ENCODE measurements around the gene FGD3. TPM values are rescaled to one million over a fixed set of nuclear protein-coding genes. Genes with fewer than 3 reads are reported as not detected.

The FGD3 gene
- total RNA-seq, 1 donor from 2014 or later = 1.8 TPM

DNA sequence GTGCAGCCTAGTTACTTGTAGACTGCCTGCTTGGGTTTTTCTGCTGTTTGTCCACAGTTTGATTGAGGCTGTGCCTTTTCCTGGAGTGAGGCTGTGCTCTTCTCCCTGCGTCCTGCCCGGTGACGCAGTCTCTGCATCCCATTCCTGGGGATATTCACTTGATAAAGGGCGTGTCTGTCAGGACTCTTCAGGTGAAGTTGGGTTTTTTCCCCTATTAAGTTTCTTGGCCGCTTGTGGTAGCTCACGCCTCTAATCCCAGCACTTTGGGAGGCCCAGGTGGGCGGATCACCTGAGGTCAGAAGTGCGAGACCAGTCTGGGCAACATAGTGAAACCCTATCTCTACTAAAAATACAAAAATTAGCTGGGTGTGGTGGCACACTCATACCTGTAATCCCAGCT, 61.1 kb downstream of the FGD3 start:
- intact Hi-C loops (cut with micrococcal nuclease) = no loop called here
- no peak for DNase-seq

DNA sequence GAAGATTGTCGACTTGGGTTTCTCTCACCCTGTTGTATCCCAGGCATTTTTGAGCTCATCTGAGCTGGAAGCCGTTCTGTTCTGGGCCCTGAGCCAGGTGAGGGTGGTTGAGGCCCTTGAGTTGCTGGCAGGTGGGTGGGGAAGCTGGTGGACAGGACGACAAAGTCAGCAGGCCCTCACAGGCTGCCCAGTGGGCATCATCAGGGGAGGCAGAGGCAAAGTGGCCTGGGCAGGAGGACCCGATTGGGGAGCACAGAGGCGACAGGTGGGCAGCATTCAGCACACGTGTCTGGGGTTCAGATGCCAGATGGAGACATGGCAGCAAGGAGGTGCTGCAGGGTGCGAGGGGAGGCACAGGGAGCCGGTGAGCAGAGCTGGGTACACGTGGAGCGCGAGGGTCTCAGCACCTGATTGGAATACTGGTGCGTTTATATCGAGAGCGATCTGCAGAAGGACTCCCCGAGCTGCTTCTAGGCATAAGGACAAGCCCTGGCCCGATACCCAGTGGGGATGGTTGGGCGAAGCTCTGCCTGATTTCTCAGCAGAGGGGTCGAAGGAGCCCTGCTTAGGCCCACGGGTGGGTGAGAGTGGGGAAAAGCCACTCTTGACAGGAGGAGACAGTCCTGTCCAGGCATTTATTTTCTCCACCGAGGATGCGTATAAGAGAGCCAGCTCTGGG, 62.2 kb downstream of the FGD3 start:
- no peaks in the 10 kb centered on the region for H3K36me3 ChIP-seq
- no peak overlapping the region for H3K27ac ChIP-seq (replicated peaks)
- no peaks in the 10 kb centered on the region for H3K9me3 ChIP-seq (replicated peaks)
- peaks cover 12% of the 10 kb centered on the region for H3K27me3 ChIP-seq (ENCODE audit: low read depth)
- intact Hi-C loops (cut with micrococcal nuclease) = no loop called here
- H3K4me1 ChIP-seq = no peaks in the 10 kb centered on the region
- no peak for DNase-seq
- TF ChIP-seq, protein P1, sequence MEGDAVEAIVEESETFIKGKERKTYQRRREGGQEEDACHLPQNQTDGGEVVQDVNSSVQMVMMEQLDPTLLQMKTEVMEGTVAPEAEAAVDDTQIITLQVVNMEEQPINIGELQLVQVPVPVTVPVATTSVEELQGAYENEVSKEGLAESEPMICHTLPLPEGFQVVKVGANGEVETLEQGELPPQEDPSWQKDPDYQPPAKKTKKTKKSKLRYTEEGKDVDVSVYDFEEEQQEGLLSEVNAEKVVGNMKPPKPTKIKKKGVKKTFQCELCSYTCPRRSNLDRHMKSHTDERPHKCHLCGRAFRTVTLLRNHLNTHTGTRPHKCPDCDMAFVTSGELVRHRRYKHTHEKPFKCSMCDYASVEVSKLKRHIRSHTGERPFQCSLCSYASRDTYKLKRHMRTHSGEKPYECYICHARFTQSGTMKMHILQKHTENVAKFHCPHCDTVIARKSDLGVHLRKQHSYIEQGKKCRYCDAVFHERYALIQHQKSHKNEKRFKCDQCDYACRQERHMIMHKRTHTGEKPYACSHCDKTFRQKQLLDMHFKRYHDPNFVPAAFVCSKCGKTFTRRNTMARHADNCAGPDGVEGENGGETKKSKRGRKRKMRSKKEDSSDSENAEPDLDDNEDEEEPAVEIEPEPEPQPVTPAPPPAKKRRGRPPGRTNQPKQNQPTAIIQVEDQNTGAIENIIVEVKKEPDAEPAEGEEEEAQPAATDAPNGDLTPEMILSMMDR (IDR thresholded peaks at IDR 0.05; ENCODE audit: borderline replicate concordance) = no peak
- H3K4me3 ChIP-seq = no peak overlapping the region

More for the DNA sequence above, 61.1 kb downstream of the FGD3 start:
- peaks cover 4% of the 10 kb centered on the region for H3K4me1 ChIP-seq
- no peaks in the 10 kb centered on the region for H3K9me3 ChIP-seq (replicated peaks)
- TF ChIP-seq, protein P1 (IDR thresholded peaks at IDR 0.05; ENCODE audit: borderline replicate concordance) = no peak
- H3K4me3 ChIP-seq = no peak overlapping the region
- no peaks in the 10 kb centered on the region for H3K36me3 ChIP-seq
- peaks cover 5% of the 10 kb centered on the region for H3K27me3 ChIP-seq (ENCODE audit: low read depth)
- no peak overlapping the region for H3K27ac ChIP-seq (replicated peaks)

DNA sequence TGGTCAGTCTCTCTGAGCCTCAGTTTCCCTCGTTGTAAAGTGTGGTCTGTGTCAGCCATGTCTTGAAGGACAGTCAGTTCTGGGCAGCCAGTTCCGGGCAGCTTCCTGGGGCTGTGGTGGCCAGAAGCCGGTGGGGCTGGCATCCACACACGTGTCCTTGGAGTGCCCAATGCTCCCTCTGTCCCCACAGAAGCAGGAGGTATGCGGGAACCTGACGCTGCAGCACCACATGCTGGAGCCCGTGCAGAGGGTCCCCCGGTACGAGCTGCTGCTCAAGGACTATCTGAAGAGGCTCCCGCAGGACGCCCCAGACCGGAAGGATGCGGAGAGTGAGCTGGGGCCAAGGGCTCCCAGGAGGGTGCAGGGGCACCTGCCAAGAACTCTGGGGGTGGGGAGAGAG, 62.7 kb downstream of the FGD3 start:
- TF ChIP-seq, protein P1 (IDR thresholded peaks at IDR 0.05; ENCODE audit: borderline replicate concordance) = no peak
- no peaks in the 10 kb centered on the region for H3K9me3 ChIP-seq (replicated peaks)
- intact Hi-C loops (cut with micrococcal nuclease) = no loop called here
- H3K27ac ChIP-seq (replicated peaks) = no peak overlapping the region
- H3K4me1 ChIP-seq = no peaks in the 10 kb centered on the region
- no peak overlapping the region for H3K4me3 ChIP-seq
- DNase-seq = no peak
- H3K36me3 ChIP-seq = no peaks in the 10 kb centered on the region
- H3K27me3 ChIP-seq (ENCODE audit: low read depth) = peaks cover 12% of the 10 kb centered on the region

DNA sequence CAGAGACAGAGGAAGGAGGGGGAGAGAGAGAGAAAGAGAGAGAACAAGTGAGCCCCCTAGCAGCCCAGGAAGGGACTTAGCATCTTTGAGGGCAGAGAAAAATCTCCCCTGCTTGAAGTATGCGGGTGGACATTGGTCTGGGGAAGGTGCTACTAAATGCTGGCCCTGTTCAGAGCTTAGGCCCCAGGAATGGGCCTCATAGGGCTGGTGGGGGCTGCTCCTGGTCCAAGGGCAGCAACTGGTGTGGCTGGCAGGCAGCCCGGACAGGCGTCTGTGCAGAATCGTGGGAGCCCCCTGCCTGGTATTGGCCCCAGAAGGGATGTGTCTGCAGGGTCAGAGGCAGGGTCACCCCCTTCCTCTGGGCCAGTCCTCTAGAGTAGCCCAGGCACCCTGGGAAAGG, 63.4 kb downstream of the FGD3 start:
- no peak for DNase-seq
- intact Hi-C loops (cut with micrococcal nuclease) = no loop called here
- TF ChIP-seq, protein P1 (IDR thresholded peaks at IDR 0.05; ENCODE audit: borderline replicate concordance) = no peak
- no peaks in the 10 kb centered on the region for H3K36me3 ChIP-seq
- peaks cover 15% of the 10 kb centered on the region for H3K27me3 ChIP-seq (ENCODE audit: low read depth)
- H3K27ac ChIP-seq (replicated peaks) = no peak overlapping the region
- no peaks in the 10 kb centered on the region for H3K9me3 ChIP-seq (replicated peaks)
- no peaks in the 10 kb centered on the region for H3K4me1 ChIP-seq
- H3K4me3 ChIP-seq = no peak overlapping the region

DNA sequence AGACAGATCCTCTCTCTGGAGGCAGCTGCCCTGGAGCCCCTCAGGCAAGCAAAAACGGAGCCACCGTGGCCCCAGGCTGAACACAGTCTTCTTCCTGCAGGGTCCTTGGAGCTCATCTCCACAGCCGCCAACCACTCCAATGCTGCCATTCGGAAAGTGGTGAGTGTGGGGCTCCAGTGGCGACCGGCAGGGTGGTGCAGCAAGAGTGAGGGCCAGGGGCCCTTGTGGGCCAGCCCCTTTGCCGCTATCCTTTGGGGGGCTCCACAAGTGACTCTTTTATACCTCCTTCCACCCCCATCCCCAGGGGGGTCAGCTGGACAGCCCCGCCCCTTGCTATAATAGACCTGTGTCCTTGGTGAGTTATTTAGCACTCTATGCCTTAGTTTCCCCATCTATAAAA, 63.8 kb downstream of the FGD3 start:
- Histone ChIP-seq H3K4me3 (no peak overlapping the region), H3K9me3 (replicated peaks) (no peaks in the 10 kb centered on the region), H3K36me3 (no peaks in the 10 kb centered on the region), H3K27ac (replicated peaks) (no peak overlapping the region), H3K27me3 (ENCODE audit: low read depth) (peaks cover 19% of the 10 kb centered on the region), H3K4me1 (no peaks in the 10 kb centered on the region)
- no peak for DNase-seq
- intact Hi-C loops (cut with micrococcal nuclease) = no loop called here
- TF ChIP-seq, protein P1 (IDR thresholded peaks at IDR 0.05; ENCODE audit: borderline replicate concordance) = no peak

All from left ventricle myocardium inferior (tissue), 1 donor.